Stimulated activated CD4-positive, alpha-beta T cell treated with anti-CD3 and anti-CD28 coated beads, Interleukin-4, amount 100 ng/mL, for 48 hours (primary cell): ENCODE results near the gene HERC4.
A peak's percentile ranks its signal among the peaks of the same experiment; 100 is the strongest.

Source experiments
- DNase-seq, 2 donors: peaks; one replicate each; pipeline ENCODE4 v3.0.0-alpha.2; 2020; ENCODE audit warnings: low read depth in 2 of 2

HERC4 gene

DNA sequence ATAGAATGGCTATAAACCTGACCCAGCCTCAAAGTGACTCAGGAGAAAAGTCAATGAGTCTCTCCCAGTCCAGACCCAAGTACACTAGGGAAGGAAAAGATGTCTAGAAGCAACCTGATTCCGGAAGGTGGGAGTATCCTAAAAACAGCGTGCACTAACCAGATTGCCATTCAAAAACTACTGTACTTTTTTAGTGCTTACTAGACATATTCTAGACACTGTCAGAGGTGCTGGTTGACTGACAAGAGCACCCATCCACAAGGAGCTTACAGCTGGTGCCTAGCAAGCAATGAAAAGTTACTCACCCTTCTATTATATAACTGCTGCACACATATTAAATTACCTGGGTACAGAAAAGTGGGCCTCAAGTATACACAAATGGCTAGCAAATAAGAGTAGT lies 109.6 kb downstream of the HERC4 start:
- DNase-seq: no peak

DNA sequence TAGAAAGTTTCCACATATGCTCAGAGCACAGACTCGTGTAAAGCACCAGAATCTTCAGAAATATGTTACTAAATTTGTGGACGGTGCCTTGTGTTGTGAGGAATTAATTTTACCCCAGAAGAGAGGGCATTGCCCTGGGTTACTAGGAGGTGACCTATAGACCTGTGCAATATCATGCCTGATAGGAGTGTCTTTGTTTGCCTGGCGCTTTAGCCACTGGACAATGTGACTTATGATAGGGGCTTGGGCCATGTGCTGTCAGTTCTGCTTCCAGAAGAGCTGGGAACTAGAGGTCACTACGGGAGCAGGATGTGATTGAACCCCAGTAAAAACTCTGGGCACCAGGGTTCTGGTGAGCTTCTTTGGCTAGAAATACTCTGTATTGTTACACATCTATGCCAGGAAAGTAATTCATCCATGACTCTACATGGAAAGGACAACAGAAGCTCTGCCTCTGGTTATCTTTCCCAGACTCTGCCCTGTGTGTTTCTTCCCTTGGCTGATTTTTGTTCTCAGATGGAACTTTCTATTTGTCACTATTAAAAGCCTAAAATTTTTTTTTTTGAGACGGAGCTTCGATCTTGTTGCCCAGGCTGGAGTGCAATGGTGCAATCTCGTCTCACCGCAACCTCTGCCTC lies 115.1 kb downstream of the HERC4 start:
- DNase-seq: no peak

DNA sequence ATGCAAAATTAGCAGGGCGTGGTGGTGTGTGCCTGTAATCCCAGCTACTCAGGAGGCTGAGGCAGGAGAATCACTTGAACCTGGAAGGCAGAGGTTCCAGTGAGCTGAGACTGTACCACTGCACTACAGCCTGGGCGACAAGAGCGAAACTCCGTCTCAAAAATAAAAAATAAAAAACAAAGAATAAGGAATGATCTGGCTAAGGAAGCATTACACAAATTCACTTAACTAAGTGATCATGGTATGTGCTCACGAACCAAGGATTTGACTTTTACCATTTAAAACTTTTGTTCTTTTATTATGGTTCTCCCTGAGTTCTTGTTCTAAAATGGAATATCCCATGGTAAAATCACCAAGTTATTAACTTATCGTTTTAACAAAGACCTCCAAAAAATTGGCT lies 119.5 kb downstream of the HERC4 start:
- DNase-seq: no peak

DNA sequence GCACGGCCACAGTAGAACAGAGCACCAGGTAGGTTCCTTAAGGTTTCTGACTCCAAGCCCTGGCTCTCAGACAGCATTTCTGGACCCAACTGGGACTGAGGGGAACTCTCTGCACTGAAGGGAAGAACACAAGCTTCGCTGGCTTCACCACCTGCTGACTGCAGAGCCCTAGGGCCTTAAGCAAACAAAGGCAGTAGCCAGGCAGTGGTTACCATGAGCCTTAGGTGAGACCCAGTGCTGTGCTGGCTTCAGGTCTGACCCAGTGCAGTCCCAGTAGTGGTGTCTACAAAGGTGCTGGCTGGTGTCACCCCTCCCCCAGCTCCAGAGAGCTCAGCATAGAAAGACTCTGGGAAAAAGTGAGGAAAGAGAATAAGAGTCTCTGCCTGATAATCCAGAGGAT lies 131.2 kb downstream of the HERC4 start:
- DNase-seq: no peak

DNA sequence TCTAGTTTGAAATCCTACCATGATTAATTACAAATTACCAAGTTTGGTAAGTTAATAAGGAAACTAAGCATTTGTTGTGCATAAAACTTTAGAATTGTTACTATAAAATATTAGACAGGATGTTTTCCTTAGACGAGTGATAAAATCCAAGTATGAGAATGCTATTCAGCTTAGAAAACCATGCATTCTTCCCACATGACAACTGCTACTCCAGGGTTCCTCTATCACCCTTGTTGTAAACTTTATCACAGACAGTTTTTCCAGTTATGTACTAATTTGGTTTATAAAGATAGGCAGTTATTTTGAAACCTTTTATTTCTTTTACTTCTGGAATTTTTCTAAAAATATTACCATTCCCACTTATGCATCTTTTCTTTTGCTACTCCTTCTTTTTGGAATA lies 138.7 kb downstream of the HERC4 start:
- DNase-seq: no peak

DNA sequence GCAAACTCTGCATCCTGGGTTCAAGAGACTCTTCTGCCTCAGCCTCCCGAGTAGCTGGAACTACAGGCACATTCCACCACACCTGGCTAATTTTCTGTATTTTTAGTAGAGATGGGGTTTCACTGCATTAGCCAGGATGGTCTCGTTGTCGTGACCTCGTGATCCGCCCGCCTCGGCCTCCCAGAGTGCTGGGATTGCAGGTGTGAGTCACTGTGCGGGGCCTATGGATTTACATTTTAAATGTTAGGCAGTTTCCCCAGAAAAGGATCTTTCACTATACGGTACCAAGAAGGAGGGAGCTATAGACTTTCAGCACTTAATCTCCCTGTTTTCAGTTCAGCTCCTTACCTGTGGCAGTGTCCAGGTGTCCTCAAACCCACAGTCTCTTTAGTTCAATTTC lies 139.9 kb downstream of the HERC4 start:
- no peak for DNase-seq

DNA sequence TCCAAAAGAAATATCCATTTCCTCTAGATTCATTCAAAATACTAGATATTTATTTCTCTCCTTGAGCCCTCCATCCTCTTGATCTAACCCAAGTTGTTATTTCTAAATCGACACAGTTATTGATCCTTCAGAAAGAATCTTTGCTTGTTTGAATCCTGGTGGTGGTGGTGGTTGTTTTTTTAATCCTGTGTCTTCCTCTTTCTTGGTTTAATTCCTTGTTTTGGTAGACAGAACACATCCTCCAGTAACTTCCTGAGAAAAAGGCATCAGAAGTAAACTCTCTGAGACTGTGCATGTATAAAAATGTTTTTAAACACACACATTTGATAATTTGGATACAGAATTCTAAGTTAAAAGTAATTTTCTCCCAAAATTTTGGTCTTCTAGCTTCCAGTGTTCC lies 140.7 kb downstream of the HERC4 start:
- no peak for DNase-seq

DNA sequence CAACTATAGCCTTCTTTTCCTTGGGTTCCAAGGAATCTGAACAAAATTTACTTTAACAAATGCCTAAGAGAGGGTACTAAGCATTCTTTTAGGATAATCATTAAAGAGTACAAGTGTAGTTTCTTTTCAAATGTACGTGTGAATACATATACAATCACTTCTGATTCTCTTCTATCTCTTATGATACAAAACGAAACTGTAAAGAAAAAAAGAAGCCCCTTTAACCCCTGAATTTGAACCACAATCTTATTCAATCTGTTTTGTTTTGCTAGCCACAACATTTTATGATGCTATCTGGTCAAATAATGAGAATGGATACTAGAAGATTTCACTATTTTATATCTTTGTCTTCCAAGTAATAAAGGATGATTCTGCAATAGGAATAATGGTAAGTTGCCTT lies 141.9 kb downstream of the HERC4 start:
- no peak for DNase-seq

DNA sequence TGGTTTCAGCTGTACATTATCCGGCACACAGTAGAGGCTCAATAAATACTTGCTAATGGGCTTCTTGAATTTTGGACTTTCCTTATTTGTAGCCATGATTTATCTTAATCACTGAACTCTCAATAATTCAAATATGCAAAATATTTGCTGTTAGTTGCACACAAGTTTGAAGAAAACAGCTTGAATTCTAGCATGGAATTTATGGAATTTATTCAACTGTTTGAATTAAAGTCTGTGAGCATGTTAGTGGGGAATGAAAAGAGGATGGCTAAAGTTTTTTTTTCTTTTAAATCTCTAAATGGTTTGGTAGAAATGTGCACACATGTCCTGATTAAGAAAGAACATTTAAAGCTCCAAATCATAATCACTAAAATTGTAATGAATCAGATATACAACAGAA lies 148.1 kb downstream of the HERC4 start:
- DNase-seq: no peak

DNA sequence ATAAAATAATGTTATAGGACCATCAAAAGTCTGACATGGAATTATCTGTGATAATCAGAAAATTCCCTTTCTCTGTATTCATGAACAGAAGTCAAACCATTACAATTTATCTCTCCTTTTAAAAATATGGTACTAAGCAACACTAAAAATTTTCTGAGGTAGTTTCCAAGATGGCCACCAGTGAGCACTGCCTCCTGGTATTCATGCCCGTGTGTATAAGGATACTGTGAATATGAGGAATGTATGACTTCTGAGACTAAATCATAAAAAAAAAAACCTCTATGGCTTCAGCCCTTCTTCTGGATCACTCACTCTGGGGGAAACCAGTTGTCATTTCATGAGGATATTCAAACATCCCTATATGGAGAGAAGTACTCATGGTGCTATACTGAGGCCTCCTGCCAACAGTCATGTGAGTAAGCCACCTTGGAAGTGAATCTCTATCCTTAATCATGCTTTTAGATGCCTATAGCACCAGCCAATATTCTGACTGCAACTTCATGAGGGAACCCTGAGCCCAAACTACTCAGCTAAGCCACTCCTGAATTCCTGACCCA lies 149.6 kb downstream of the HERC4 start:
- DNase-seq: no peak

DNA sequence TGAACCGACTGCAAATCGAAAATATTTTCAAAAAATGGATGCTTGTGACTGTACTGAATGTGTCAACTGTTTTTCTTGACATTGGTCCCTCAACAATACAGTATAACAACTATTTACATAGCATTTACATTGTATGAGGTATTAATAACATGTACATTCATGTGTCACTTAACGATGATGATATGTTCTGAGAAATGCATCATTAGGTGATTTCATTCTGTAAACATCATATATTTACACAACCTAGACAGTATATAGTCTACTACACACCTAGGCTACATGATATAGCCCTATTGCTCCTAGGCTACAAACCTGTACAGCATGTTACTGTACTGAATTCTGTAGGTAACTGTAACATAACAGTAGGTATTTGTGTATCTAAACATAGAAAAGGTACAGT lies 150.9 kb downstream of the HERC4 start:
- DNase-seq: no peak

DNA sequence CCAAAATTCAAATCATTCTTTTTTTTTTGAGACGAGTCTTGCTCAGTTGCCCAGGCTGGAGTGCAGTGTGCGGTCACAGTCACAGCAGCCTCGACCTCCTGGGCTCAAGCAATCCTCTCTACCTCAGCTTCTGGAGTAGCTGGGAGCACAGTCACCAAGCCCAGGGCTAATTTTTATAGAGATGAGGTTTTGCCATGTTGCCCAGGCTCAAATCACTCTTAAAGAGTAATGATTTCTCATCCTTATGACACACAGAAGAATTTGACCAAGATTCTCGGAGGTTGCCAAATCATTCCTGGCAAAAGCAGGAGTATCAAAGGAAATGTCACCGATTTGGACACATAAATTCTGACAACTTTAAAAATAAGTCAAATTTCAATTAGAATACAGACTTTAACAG lies 151.5 kb downstream of the HERC4 start:
- DNase-seq: no peak

DNA sequence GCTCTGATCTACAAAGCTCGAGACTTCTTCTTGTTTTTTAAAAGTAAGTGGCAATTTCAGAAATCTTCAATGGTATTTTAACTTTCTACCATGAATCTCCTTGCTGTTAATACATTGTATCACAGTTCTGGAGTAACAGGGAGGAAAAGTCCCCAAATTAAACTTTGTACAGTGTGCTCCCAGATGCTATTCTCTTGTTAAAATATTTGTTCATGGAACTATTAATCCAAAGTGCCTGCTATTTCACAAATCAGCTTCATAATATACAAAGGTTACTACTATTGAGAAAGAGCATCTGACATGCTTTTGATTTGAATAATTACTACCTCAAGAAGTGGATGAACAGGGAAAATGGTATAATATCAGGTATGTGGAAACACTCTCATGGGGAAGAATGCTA lies 154.0 kb downstream of the HERC4 start:
- no peak for DNase-seq

DNA sequence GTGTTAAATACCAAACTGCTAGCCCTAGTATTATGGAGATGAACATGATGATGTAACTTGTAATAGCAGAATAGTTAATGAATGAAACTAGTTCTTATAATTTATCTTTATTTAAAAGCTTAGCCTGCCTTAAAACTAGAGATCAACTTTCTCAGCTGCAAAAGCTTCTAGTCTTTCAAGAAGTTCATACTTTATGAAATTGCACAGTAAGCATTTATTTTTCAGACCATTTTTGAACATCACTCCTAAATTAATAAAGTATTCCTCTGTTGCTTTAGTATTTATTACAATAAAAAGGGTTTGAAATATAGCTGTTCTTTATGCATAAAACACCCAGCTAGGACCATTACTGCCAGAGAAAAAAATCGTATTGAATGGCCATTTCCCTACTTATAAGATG lies 157.4 kb downstream of the HERC4 start:
- DNase-seq: no peak

DNA sequence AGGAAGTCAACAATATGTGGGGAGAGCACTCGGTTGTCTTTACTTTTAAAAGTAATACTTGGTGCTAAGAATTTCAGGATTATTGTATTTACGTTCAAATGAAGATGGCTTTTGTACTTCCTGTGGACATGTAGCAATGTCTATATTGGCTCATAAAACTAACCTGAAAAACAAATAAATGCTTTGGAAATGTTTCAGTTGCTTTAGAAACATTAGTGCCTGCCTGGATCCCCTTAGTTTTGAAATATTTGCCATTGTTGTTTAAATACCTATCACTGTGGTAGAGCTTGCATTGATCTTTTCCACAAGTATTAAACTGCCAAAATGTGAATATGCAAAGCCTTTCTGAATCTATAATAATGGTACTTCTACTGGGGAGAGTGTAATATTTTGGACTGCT lies 157.9 kb downstream of the HERC4 start:
- no peak for DNase-seq

DNA sequence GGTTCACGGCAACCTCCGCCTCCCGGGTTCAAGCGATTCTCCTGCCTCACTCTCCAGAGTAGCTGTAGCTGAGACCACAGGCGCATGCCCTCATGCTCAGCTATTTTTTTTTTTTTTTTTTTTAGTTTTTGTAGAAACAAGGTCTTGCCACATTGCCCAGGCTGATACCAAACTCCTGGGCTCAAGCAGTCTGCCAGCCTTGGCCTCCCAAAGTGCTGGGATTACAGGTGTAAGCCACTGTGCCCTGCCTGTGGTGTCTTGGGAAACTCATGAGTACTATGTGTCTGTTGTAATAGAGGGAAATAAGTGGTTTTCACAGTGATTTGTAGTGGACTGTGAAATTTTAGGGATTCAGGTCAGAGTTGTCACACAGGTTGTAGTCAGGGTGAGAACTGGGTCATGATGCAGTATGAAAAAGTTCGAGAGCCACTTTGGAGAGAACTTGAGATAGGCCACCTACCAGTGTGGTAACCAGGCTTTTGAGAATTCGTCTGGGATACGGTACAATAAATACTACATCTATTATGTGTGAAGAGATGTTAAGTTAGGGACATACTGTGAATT lies 160.2 kb downstream of the HERC4 start:
- DNase-seq: no peak

DNA sequence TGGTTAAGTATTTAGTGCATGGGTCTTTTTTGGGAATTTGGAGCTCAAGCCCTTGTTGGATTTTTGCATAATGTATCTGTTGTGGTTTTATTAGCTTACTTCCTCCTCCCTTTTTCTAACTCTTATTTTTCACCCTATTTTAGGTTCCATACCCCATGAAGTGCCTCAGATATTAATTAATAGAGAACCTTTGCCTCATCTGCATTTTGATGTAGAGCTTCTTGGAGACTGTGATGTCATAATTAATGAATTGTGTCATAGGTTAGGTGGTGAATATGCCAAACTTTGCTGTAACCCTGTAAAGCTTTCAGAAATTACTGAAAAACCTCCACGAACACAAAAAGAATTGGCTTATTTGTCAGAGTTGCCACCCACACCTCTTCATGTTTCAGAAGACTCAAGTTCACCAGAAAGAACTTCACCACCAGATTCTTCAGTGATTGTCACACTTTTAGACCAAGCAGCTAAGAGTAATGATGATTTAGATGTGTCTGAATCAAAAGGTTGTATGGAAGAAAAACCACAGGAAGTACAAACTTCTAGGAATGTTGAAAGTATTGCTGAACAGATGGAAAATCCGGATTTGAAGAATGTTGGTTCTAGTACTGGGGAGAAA lies 162.6 kb downstream of the HERC4 start:
- DNase-seq: no peak

DNA sequence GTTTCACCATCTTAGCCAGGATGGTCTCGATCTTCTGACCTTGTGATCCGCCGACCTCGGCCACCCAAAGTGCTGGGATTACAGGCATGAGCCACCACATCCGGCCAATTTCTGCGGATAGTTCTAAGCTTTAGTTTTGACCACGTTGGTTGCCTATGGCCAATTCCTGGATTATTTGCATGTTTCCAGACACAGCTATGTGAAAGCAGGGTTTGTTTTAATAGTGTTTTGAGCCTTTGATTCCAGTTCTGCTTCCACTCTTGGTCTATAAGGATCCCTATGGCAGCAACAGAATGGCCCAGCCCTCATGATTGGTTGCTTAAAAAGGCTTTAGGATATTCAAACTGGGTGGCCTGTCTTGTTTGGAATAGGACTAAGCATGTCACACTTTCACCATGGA lies 171.5 kb downstream of the HERC4 start:
- DNase-seq: no peak

DNA sequence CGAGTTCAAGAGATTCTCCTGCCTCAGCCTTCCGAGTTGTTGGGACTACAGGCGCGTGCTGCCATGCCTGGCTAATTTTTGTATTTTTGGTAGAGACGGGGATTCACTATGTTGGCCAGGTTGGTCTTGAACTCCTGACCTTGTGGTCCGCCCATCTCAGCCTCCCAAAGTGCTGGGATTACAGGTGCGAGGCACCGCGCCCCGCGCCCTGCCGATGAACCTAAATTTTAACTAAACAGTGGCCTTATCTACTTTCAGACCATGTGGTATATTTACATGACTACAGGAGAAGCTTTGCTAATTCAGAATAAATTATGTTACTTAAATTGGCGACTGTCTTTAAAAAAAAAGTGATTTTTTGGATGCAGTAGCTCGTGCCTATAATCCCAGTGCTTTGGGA lies 181.4 kb downstream of the HERC4 start:
- DNase-seq: no peak

DNA sequence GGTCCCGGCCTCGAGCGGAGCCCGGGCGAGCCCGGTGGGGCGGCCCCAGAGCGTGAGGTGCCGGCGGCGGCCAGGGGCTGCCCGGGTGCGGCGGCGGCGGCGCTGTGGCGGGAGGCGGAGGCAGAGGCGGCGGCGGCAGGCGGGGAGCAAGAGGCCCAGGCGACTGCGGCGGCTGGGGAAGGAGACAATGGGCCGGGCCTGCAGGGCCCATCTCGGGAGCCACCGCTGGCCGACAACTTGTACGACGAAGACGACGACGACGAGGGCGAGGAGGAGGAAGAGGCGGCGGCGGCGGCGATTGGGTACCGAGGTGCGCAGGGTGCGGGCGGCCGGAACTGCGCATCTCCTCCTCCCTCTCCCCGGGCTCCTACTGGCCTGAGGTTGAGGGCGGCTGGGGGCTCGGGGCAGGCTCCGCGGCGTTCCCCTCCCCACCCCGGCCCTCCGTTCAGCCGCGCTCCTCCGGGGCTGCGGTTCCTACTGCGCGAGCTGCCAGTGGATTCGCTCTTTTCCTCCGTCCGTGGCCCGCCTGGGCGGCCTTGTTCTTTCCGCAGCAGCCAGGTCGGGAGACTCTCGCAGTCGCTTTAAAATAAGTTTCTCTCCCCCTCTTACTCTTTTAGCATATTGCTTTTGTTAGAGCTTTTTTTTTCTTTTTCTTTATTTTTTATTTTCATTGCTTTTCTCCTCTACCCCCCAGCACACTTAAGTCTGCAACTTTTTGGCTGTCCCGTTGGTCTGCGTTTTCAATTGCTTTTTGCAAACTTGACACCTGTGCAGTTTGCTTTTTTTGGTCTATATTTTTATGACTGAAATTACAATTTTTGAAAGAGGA lies 190.0 kb downstream of the HERC4 start:
- peak; percentile 62 to 74 for DNase-seq

DNA sequence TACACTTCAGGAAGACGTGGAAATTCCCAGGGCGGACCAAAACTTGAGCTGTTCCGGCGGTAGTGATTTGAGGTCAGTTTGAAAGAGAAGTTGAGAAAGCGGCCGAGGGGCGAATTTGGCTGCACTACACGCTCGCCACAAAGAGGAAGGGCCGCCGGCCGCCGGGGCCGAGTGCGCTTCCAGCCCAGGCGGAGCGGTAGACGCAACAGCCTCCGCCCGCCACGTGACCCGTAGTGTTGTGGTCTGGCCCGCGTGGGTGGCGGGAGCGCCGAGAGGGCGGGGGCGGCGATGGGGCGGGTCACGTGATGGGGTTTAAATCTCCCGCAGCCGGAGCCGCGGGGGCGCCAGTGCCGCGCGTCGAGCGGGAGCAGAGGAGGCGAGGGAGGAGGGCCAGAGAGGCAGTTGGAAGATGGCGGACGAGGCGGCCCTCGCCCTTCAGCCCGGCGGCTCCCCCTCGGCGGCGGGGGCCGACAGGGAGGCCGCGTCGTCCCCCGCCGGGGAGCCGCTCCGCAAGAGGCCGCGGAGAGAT lies 190.7 kb downstream of the HERC4 start, which contains the start of gene SIRT1:
Gene SIRT1, plus strand, starts transcription at position 344 of the 529 bp plus-strand sequence. Its CDS starts 66 bp downstream, at position 410.
- peak; percentile 82 to 86 for DNase-seq

DNA sequence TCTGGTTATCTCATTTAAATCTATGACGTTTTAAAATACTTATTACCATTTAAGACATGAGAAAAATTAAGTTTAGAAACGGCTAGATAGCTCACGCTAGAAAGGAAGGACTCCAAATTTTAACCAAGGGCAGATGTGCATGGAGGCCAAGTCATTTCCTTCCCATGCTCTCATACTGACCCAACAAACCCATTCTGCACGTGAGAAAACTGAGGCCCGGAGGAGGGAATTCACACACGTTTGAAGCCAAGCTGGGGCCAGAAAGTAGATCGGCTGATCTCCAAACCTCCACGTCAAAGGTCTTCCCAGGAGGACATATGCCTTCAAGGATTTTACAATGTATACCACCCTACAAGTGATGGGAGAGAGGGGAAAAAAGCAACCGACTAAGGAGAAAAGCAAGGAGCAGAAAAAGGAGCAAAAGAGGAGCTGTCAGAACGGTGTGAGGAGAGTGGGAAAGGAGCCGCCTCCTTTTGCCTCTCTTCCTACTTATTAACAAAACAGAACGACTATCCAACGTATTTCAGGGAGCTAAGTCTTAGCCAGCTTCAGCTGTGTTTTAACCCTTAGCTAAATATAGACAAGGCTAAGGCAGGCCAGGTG lies 191.3 kb downstream of the HERC4 start:
- no peak for DNase-seq
